Daoy (cell line): Measurements from ENCODE around the gene FURIN. TPM values are rescaled to one million over a fixed set of nuclear protein-coding genes. Genes with fewer than 3 reads are reported as not detected.
"Not testable (repeated sequence)": the region's sequence is repeated elsewhere in the genome, so short reads cannot be mapped to it uniquely, and the experiment has no call there.

Experiments
- DNase-seq: peaks from one replicate; pipeline ENCODE4 v3.0.0-alpha.2; 2015; ENCODE audit warnings: low read depth
- total RNA-seq: library from RNA; depleted of rRNA; stranded (reverse); fragments of >200 nt; shearing (Covaris generic); gene quantifications from 2 replicates; pipeline ENCODE4 v1.2.3, GENCODE V29; 2014

Gene FURIN
- total RNA-seq, 1 experiment from 2014 or later, result 51.5 TPM

- DNase-seq, result no peak
Measured at GRCh38 chr15:90915216-90915807, 46.9 kb downstream of the FURIN start.

- DNase-seq, result no peak
Measured at GRCh38 chr15:90915808-90916440, 47.5 kb downstream of the FURIN start.

- DNase-seq, result no peak
Measured at GRCh38 chr15:90916461-90916860, 48.1 kb downstream of the FURIN start.

GRCh38 chr15:90917569-90917968 is 49.2 kb downstream of the FURIN start:
- no peak for DNase-seq

- no peak for DNase-seq
Measured at GRCh38 chr15:90918034-90918788, 49.8 kb downstream of the FURIN start.

GRCh38 chr15:90918835-90919234 is 50.4 kb downstream of the FURIN start:
- DNase-seq, result no peak

- DNase-seq, result no peak
Measured at GRCh38 chr15:90921887-90922286, 53.5 kb downstream of the FURIN start.

- DNase-seq, result not testable (repeated sequence)
Measured at GRCh38 chr15:90922712-90923322, 54.4 kb downstream of the FURIN start.

GRCh38 chr15:90924375-90924774 is 56.0 kb downstream of the FURIN start:
- no peak for DNase-seq

- DNase-seq, result not testable (repeated sequence)
Measured at GRCh38 chr15:90926766-90927165, 58.4 kb downstream of the FURIN start.

- DNase-seq, result not testable (repeated sequence)
Measured at GRCh38 chr15:90928106-90928505, 59.7 kb downstream of the FURIN start.

GRCh38 chr15:90929246-90930019 is 61.0 kb downstream of the FURIN start:
- no peak for DNase-seq

- DNase-seq, result no peak
Measured at GRCh38 chr15:90930861-90931574, 62.6 kb downstream of the FURIN start.

- no peak for DNase-seq
Measured at GRCh38 chr15:90931575-90931827, 63.1 kb downstream of the FURIN start.

GRCh38 chr15:90931828-90932659 is 63.7 kb downstream of the FURIN start, which contains the start of gene HDDC3:
Gene HDDC3 (minus strand): TSS chr15:90932549. CDS start chr15:90932540, 9 bp downstream.
- DNase-seq, result peak; percentile 83

- DNase-seq, result no peak
Measured at GRCh38 chr15:90932660-90932991, 64.2 kb downstream of the FURIN start.
